H9 (cell line): Measurements from ENCODE around the gene NEK11. TPM values are rescaled to one million over a fixed set of nuclear protein-coding genes. Genes with fewer than 3 reads are reported as not detected.

Source experiments
- DNase-seq: peaks from one replicate; pipeline ENCODE4 v3.0.0-alpha.2; 2017
- H2AFZ ChIP-seq: one replicate; pipeline ENCODE4 v1.6.1; 2013; ENCODE audit warnings: mild to moderate bottlenecking, low read length, control low read depth, moderate library complexity
- H2AK5ac ChIP-seq: 2 replicates; pipeline ENCODE4 v1.6.1; 2013; ENCODE audit warnings: low read length, control low read depth, mixed read lengths; ENCODE audit not compliant: insufficient read length
- H2BK120ac ChIP-seq: one replicate; pipeline ENCODE4 v1.6.1; 2013; ENCODE audit warnings: low read depth, mild to moderate bottlenecking, low read length, control low read depth, inconsistent platforms; ENCODE audit not compliant: poor library complexity, severe bottlenecking
- H2BK12ac ChIP-seq: 2 replicates; pipeline ENCODE4 v1.6.1; 2013; ENCODE audit warnings: low read length, control low read depth, mixed read lengths, low read depth; ENCODE audit not compliant: insufficient read length
- H2BK15ac ChIP-seq: 2 replicates; pipeline ENCODE4 v1.6.1; 2013; ENCODE audit warnings: low read depth, low read length, control low read depth
- H2BK20ac ChIP-seq: one replicate; pipeline ENCODE4 v1.6.1; 2013; ENCODE audit warnings: low read depth, mild to moderate bottlenecking, low read length, control low read depth, inconsistent platforms; ENCODE audit not compliant: poor library complexity, severe bottlenecking
- H2BK5ac ChIP-seq: 2 replicates; pipeline ENCODE4 v1.6.1; 2013; ENCODE audit warnings: low read length, control low read depth, mixed read lengths; ENCODE audit not compliant: insufficient read length
- H3K14ac ChIP-seq: 2 replicates; pipeline ENCODE4 v1.6.1; 2013; ENCODE audit warnings: low read length, control low read depth; ENCODE audit not compliant: insufficient read depth
- H3K18ac ChIP-seq: 2 replicates; pipeline ENCODE4 v1.6.1; 2013; ENCODE audit warnings: low read depth, mild to moderate bottlenecking, mixed read lengths, low read length, control low read depth; ENCODE audit not compliant: insufficient read length
- H3K23ac ChIP-seq: 2 replicates; pipeline ENCODE4 v1.6.1; 2013; ENCODE audit warnings: low read length, control low read depth, mixed read lengths, low read depth; ENCODE audit not compliant: insufficient read length
- H3K23me2 ChIP-seq: 2 replicates; pipeline ENCODE4 v1.6.1; 2013; ENCODE audit warnings: low read depth, mild to moderate bottlenecking, mixed read lengths, low read length, control low read depth; ENCODE audit not compliant: insufficient read length, poor library complexity, severe bottlenecking
- H3K27ac ChIP-seq: 2 replicates; pipeline ENCODE4 v1.5.1; 2013; ENCODE audit warnings: low read length, control low read depth, mixed read lengths, low read depth; ENCODE audit not compliant: insufficient read length
- H3K27me3 ChIP-seq: 2 replicates; pipeline ENCODE4 v1.6.1; 2013; ENCODE audit warnings: low read length, control low read depth, inconsistent platforms; ENCODE audit not compliant: insufficient read depth
- H3K4ac ChIP-seq: 2 replicates; pipeline ENCODE4 v1.6.1; 2013; ENCODE audit warnings: low read depth, mild to moderate bottlenecking, control low read depth, inconsistent platforms, low read length, moderate library complexity
- H3K4me1 ChIP-seq: 2 replicates; pipeline ENCODE4 v1.6.1; 2013; ENCODE audit warnings: low read length, control low read depth, inconsistent platforms; ENCODE audit not compliant: insufficient read depth
- H3K4me2 ChIP-seq: 2 replicates; pipeline ENCODE4 v1.6.1; 2013; ENCODE audit warnings: low read length, control low read depth, mixed read lengths; ENCODE audit not compliant: insufficient read length, insufficient read depth
- H3K56ac ChIP-seq: 2 replicates; pipeline ENCODE4 v1.6.1; 2013; ENCODE audit warnings: low read depth, mild to moderate bottlenecking, mixed read lengths, low read length, control low read depth; ENCODE audit not compliant: insufficient read length
- H3K79me1 ChIP-seq: 2 replicates; pipeline ENCODE4 v1.6.1; 2013; ENCODE audit warnings: low read depth, mild to moderate bottlenecking, moderate library complexity, low read length, control low read depth, inconsistent platforms; ENCODE audit not compliant: insufficient read depth, poor library complexity, severe bottlenecking
- H3K79me2 ChIP-seq: 2 replicates; pipeline ENCODE4 v1.6.1; 2013; ENCODE audit warnings: low read length, control low read depth, inconsistent platforms; ENCODE audit not compliant: insufficient read depth
- H3K9ac ChIP-seq: 2 replicates; pipeline ENCODE4 v1.6.1; 2013; ENCODE audit warnings: low read length, control low read depth, mixed read lengths; ENCODE audit not compliant: insufficient read length; ENCODE audit errors: extremely low read depth
- H3K9me3 ChIP-seq: one replicate; pipeline ENCODE4 v1.6.1; 2013; ENCODE audit warnings: low read depth, low read length, inconsistent platforms; ENCODE audit not compliant: control insufficient read depth
- H3T11ph ChIP-seq: one replicate; pipeline ENCODE4 v1.6.1; 2013; ENCODE audit warnings: mild to moderate bottlenecking, low read length, control low read depth, inconsistent platforms
- H4K20me1 ChIP-seq: one replicate; pipeline ENCODE4 v1.6.1; 2013; ENCODE audit not compliant: control insufficient read depth, insufficient read length, insufficient read depth
- H4K5ac ChIP-seq: 2 replicates; pipeline ENCODE4 v1.6.1; 2013; ENCODE audit warnings: low read depth, mild to moderate bottlenecking, mixed read lengths, low read length, control low read depth; ENCODE audit not compliant: insufficient read length
- H4K8ac ChIP-seq: replicated peaks from 2 replicates; pipeline ENCODE4 v1.6.1; 2013; ENCODE audit warnings: low read length, control low read depth, mixed read lengths, low read depth; ENCODE audit not compliant: insufficient read length
- H4K91ac ChIP-seq: 2 replicates; pipeline ENCODE4 v1.6.1; 2013; ENCODE audit warnings: low read depth, mild to moderate bottlenecking, moderate library complexity, mixed read lengths, low read length, control low read depth; ENCODE audit not compliant: insufficient read length
- H3K27ac Mint-ChIP-seq, 3 experiments: 2 replicates in 2 of 3; 3 replicates in 1 of 3; pipeline ENCODE4 v1.8.0; 2020 to 2021; ENCODE audit warnings: mixed read lengths in 3 of 3, mild to moderate bottlenecking in 1 of 3, moderate library complexity in 1 of 3
- H3K27me3 Mint-ChIP-seq: 2 replicates; pipeline ENCODE4 v1.8.0; 2021; ENCODE audit warnings: low read depth, mild to moderate bottlenecking, moderate library complexity, mixed read lengths
- H3K36me3 Mint-ChIP-seq, 3 experiments: 2 replicates in 2 of 3; 3 replicates in 1 of 3; pipeline ENCODE4 v1.8.0; 2020 to 2021; ENCODE audit warnings: low read depth in 3 of 3, mixed read lengths in 3 of 3; ENCODE audit not compliant: insufficient read depth in 1 of 3
- H3K4me1 Mint-ChIP-seq, 2 experiments: 2 replicates each; pipeline ENCODE4 v1.8.0; 2020; ENCODE audit warnings: mixed read lengths in 2 of 2
- H3K4me3 Mint-ChIP-seq, 2 experiments: 2 replicates in 1 of 2; 3 replicates in 1 of 2; pipeline ENCODE4 v1.8.0; 2020 to 2021; ENCODE audit warnings: mild to moderate bottlenecking in 2 of 2, mixed read lengths in 2 of 2, moderate library complexity in 1 of 2
- H3K9me3 Mint-ChIP-seq, 2 experiments: 2 replicates in 1 of 2; 3 replicates in 1 of 2; pipeline ENCODE4 v1.8.0; 2020; ENCODE audit warnings: mild to moderate bottlenecking in 2 of 2, mixed read lengths in 2 of 2, moderate library complexity in 1 of 2
- CTCF ChIP-seq: fragments of 200-600 bp; sonication (generic); conservative IDR thresholded peaks from 3 replicates; pipeline ENCODE4 v1.8.0; 2021; ENCODE audit warnings: antibody characterized with exemption, mild to moderate bottlenecking
- WGBS: extraction: QIAGEN DNeasy Blood & Tissue Kit; methylation state at CpG from one replicate; pipeline ENCODE4 v1.1.7; 2013; ENCODE audit warnings: missing lambda C conversion rate, low lambda C conversion rate, mixed read lengths; ENCODE audit not compliant: insufficient read length; ENCODE audit errors: extremely low coverage; 5-methylcytosine and 5-hydroxymethylcytosine counted together
- total RNA-seq: library from RNA; stranded (reverse); gene quantifications from 2 replicates; pipeline ENCODE4 v1.2.1, GENCODE V29; 2021

Gene NEK11
- total RNA-seq, 1 experiment from 2014 or later, result 2.5 TPM

GRCh38 chr3:131236421-131236820, 209.7 kb downstream of the NEK11 start:
- H3T11ph ChIP-seq, result no peak overlapping the region
- H3K27ac Mint-ChIP-seq, result no peak overlapping the region
- no peak overlapping the region for H3K27ac ChIP-seq
- no peaks in the 10 kb centered on the region for H3K9me3 ChIP-seq
- no CpG with 5 or more reads among the region's 6 CpGs for WGBS
- no peaks in the 10 kb centered on the region for H3K4me1 Mint-ChIP-seq
- H3K27me3 ChIP-seq, result no peaks in the 10 kb centered on the region
- no peak overlapping the region for H2BK120ac ChIP-seq
- H3K23me2 ChIP-seq, result no peaks in the 10 kb centered on the region
- no peak overlapping the region for H2BK5ac ChIP-seq
- no peak for TF ChIP-seq CTCF
- DNase-seq, result no peak
- no peaks in the 10 kb centered on the region for H3K4me1 ChIP-seq
- no peaks in the 10 kb centered on the region for H4K20me1 ChIP-seq
- H3K9ac ChIP-seq, result no peak overlapping the region
- no peak overlapping the region for H3K4ac ChIP-seq
- H3K79me1 ChIP-seq, result no peaks in the 10 kb centered on the region
- no peaks in the 10 kb centered on the region for H3K9me3 Mint-ChIP-seq
- no peak overlapping the region for H3K4me2 ChIP-seq
- H3K23ac ChIP-seq, result no peak overlapping the region
- no peak overlapping the region for H3K4me3 Mint-ChIP-seq
- H4K5ac ChIP-seq, result no peak overlapping the region
- H3K18ac ChIP-seq, result no peak overlapping the region
- H2AFZ ChIP-seq, result no peak overlapping the region
- H2BK15ac ChIP-seq, result no peak overlapping the region
- H2BK20ac ChIP-seq, result no peak overlapping the region
- H3K79me2 ChIP-seq, result no peaks in the 10 kb centered on the region
- H3K36me3 Mint-ChIP-seq, result no peaks in the 10 kb centered on the region
- H3K27me3 Mint-ChIP-seq, result no peaks in the 10 kb centered on the region; the same call in 1 of the 2 replicates
- no peak overlapping the region for H4K91ac ChIP-seq
- no peak overlapping the region for H4K8ac ChIP-seq
- no peak overlapping the region for H2AK5ac ChIP-seq
- no peak overlapping the region for H3K14ac ChIP-seq
- H2BK12ac ChIP-seq, result no peak overlapping the region
- no peak overlapping the region for H3K56ac ChIP-seq
